HG03575 (cell line): Measurements from ENCODE around the gene SPSB2.
"Not testable (repeated sequence)": the region's sequence is repeated elsewhere in the genome, so short reads cannot be mapped to it uniquely, and the experiment has no call there.

Experiments
- ATAC-seq: cut with Tn5 transposase; IDR thresholded peaks from one replicate; pipeline ENCODE4 v1.9.1; 2021; ENCODE audit not compliant: unreplicated experiment, insufficient number of reproducible peaks, low FRiP score; ENCODE audit errors: extremely low read depth

The SPSB2 gene

GRCh38 chr12:6872073-6873048, 742 bp downstream of the SPSB2 start:
- ATAC-seq = no peak

- no peak for ATAC-seq
Observed at GRCh38 chr12:6871052-6871957, 1.8 kb downstream of the SPSB2 start.

GRCh38 chr12:6870304-6870703, 2.8 kb downstream of the SPSB2 start:
- not testable (repeated sequence) for ATAC-seq

GRCh38 chr12:6869049-6870021, 3.8 kb downstream of the SPSB2 start:
- ATAC-seq = no peak

- ATAC-seq = no peak
Observed at GRCh38 chr12:6868211-6869048, 4.7 kb downstream of the SPSB2 start.

GRCh38 chr12:6867413-6868210, 5.5 kb downstream of the SPSB2 start, which contains the start of gene TPI1:
Gene TPI1 (plus strand): TSS chr12:6867531. CDS start chr12:6867567, 36 bp downstream.
- no peak for ATAC-seq

GRCh38 chr12:6866920-6867412, 6.1 kb downstream of the SPSB2 start:
- no peak for ATAC-seq

GRCh38 chr12:6866163-6866919, 6.8 kb downstream of the SPSB2 start:
- ATAC-seq = no peak

GRCh38 chr12:6865307-6865706, 7.8 kb downstream of the SPSB2 start:
- not testable (repeated sequence) for ATAC-seq

GRCh38 chr12:6863586-6864321, 9.3 kb downstream of the SPSB2 start:
- ATAC-seq = no peak

- no peak for ATAC-seq
Observed at GRCh38 chr12:6863033-6863432, 10.1 kb downstream of the SPSB2 start.

GRCh38 chr12:6861391-6861790, 11.7 kb downstream of the SPSB2 start:
- no peak for ATAC-seq

GRCh38 chr12:6860942-6861341, 12.2 kb downstream of the SPSB2 start:
- ATAC-seq = no peak

- no peak for ATAC-seq
Observed at GRCh38 chr12:6860116-6860515, 13.0 kb downstream of the SPSB2 start.

- ATAC-seq = no peak
Observed at GRCh38 chr12:6858799-6859198, 14.3 kb downstream of the SPSB2 start.
